Measurements from ENCODE around the gene CPNE6. TPM values are rescaled to one million over a fixed set of nuclear protein-coding genes. Genes with fewer than 3 reads are reported as not detected.

Gene CPNE6
- total and polyA plus RNA-seq, 2 of the 13 experiments (the other 11 are each of a cell fraction or from before 2014, with no cell fraction given) = not detected

- TF ChIP-seq NR2C2 (CRISPR knock-in tag; IDR thresholded peaks at IDR 0.05; ENCODE audit: borderline replicate concordance) (peak; percentile 43; the same call in 1 of the 2 replicates), DDIT3 (CRISPR knock-in tag; IDR thresholded peaks at IDR 0.05) (no peak), HES4 (CRISPR knock-in tag; IDR thresholded peaks at IDR 0.05; ENCODE audit: borderline replicate concordance) (peak; percentile 62), TFAP4 (IDR thresholded peaks at IDR 0.05; ENCODE audit: borderline replicate concordance, low read depth) (peak; percentile 45; the same call in 1 of the 2 replicates), EED (CRISPR knock-in tag; IDR thresholded peaks at IDR 0.05) (0 out of 2 replicates have a peak, but pooled peaks have one; percentile 52), ZNF766 (CRISPR knock-in tag; IDR thresholded peaks at IDR 0.05; ENCODE audit: borderline replicate concordance) (peak; percentile 56; the same call in 1 of the 2 replicates), SKIL (CRISPR knock-in tag; IDR thresholded peaks at IDR 0.05; ENCODE audit: borderline replicate concordance) (0 out of 2 replicates have a peak, but pooled peaks have one; percentile 19), ZFX (CRISPR knock-in tag; IDR thresholded peaks at IDR 0.05; ENCODE audit: low read depth) (peak; percentile 39; the same call in 1 of the 2 replicates), HNF4A (CRISPR knock-in tag; IDR thresholded peaks at IDR 0.05) (peak; percentile 85), SMAD1 (CRISPR knock-in tag; IDR thresholded peaks at IDR 0.05; ENCODE audit: borderline replicate concordance, low read depth) (no peak), PHF8 (CRISPR knock-in tag; IDR thresholded peaks at IDR 0.05) (0 out of 2 replicates have a peak, but pooled peaks have one; percentile 29), ZBTB49 (CRISPR knock-in tag; IDR thresholded peaks at IDR 0.05; ENCODE audit: borderline replicate concordance) (no peak), REST (IDR thresholded peaks at IDR 0.05; ENCODE audit: borderline replicate concordance in 1 of 2, low read depth in 1 of 2, low read length in 2 of 2) (no peak), KMT2A (CRISPR knock-in tag; IDR thresholded peaks at IDR 0.05) (no peak; the same call in 1 of the 2 replicates), SALL2 (CRISPR knock-in tag; IDR thresholded peaks at IDR 0.05) (peak; percentile 54; the same call in 1 of the 2 replicates), SRY (CRISPR knock-in tag; IDR thresholded peaks at IDR 0.05) (0 out of 2 replicates have a peak, but pooled peaks have one; percentile 20), PAX8 (CRISPR knock-in tag; IDR thresholded peaks at IDR 0.05; ENCODE audit: borderline replicate concordance) (no peak; the same call in 1 of the 2 replicates), SOX5 (CRISPR knock-in tag; IDR thresholded peaks at IDR 0.05; ENCODE audit: borderline replicate concordance) (no peak)
Measured at GRCh38 chr14:24074625-24075484, 3.5 kb downstream of the CPNE6 start (continued).

All from HepG2 (cell line).